Glutamatergic neuron (in vitro differentiated cells): ENCODE measurements around the gene CBY1. TPM values are rescaled to one million over a fixed set of nuclear protein-coding genes. Genes with fewer than 3 reads are reported as not detected.
A peak's percentile ranks its signal among the peaks of the same experiment; 100 is the strongest.

Experiments
- DNase-seq: peaks from one replicate; pipeline ENCODE4 v3.0.0; 2022
- H3K27ac Mint-ChIP-seq: one replicate; pipeline ENCODE4 v1.8.0; 2020; ENCODE audit warnings: mild to moderate bottlenecking, mixed read lengths, inconsistent platforms; ENCODE audit not compliant: unreplicated experiment
- H3K27me3 Mint-ChIP-seq: one replicate; pipeline ENCODE4 v1.8.0; 2020; ENCODE audit warnings: mild to moderate bottlenecking, moderate library complexity, mixed read lengths, inconsistent platforms; ENCODE audit not compliant: unreplicated experiment
- H3K36me3 Mint-ChIP-seq: one replicate; pipeline ENCODE4 v1.8.0; 2020; ENCODE audit warnings: mild to moderate bottlenecking, mixed read lengths, inconsistent platforms; ENCODE audit not compliant: unreplicated experiment
- H3K4me1 Mint-ChIP-seq: one replicate; pipeline ENCODE4 v1.8.0; 2020; ENCODE audit warnings: mild to moderate bottlenecking, low read depth, mixed read lengths, inconsistent platforms; ENCODE audit not compliant: unreplicated experiment
- H3K4me3 Mint-ChIP-seq: one replicate; pipeline ENCODE4 v1.8.0; 2020; ENCODE audit warnings: mild to moderate bottlenecking, mixed read lengths, inconsistent platforms; ENCODE audit not compliant: unreplicated experiment
- H3K9me3 Mint-ChIP-seq: one replicate; pipeline ENCODE4 v1.8.0; 2020; ENCODE audit warnings: mild to moderate bottlenecking, moderate library complexity, mixed read lengths, inconsistent platforms; ENCODE audit not compliant: unreplicated experiment
- total RNA-seq: library from RNA; stranded (reverse); fragmentation: NEBNext Ultra II Directional; extraction: Animal tissue kit (Norgen Biotek cat#: 25700); gene quantifications from one replicate; pipeline ENCODE4 v1.2.1, GENCODE V29; 2021; ENCODE audit not compliant: unreplicated experiment
- TF ChIP-seq, protein P1 (sequence below): fragments of 200-600 bp; sonication (generic); IDR thresholded peaks from one replicate; pipeline ENCODE4 v1.5.0; 2021; ENCODE audit not compliant: partially characterized antibody, unreplicated experiment

Gene CBY1
- total RNA-seq, 1 donor from 2014 or later = 34.9 TPM

DNA sequence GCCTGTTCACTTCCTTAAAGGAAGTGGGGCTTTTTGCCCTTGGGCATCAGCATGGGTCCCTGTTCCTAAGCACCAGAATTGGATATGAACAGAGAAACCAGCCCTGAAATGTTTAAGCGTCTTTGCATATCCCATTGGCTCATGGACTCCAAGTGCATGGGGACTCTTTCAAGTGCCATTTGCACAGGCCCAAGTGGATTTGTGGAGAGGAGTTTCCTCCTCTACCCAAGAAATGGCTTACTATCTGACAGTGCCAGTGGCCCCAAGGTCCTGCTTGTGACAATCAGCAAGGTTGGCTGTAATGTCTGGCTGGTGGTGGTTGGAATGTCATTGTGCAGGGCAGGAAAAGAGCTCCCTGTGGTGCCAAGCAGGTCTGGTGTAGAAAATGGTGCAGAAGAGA is 29.3 kb downstream of the CBY1 start:
- Mint-ChIP-seq H3K27me3 (peaks cover 2% of the 10 kb centered on the region), H3K4me1 (peaks cover 8% of the 10 kb centered on the region), H3K27ac (no peak overlapping the region), H3K4me3 (no peak overlapping the region), H3K36me3 (peaks cover 7% of the 10 kb centered on the region), H3K9me3 (peaks cover 9% of the 10 kb centered on the region)
- DNase-seq = no peak
- TF ChIP-seq, protein P1, sequence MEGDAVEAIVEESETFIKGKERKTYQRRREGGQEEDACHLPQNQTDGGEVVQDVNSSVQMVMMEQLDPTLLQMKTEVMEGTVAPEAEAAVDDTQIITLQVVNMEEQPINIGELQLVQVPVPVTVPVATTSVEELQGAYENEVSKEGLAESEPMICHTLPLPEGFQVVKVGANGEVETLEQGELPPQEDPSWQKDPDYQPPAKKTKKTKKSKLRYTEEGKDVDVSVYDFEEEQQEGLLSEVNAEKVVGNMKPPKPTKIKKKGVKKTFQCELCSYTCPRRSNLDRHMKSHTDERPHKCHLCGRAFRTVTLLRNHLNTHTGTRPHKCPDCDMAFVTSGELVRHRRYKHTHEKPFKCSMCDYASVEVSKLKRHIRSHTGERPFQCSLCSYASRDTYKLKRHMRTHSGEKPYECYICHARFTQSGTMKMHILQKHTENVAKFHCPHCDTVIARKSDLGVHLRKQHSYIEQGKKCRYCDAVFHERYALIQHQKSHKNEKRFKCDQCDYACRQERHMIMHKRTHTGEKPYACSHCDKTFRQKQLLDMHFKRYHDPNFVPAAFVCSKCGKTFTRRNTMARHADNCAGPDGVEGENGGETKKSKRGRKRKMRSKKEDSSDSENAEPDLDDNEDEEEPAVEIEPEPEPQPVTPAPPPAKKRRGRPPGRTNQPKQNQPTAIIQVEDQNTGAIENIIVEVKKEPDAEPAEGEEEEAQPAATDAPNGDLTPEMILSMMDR = no peak

DNA sequence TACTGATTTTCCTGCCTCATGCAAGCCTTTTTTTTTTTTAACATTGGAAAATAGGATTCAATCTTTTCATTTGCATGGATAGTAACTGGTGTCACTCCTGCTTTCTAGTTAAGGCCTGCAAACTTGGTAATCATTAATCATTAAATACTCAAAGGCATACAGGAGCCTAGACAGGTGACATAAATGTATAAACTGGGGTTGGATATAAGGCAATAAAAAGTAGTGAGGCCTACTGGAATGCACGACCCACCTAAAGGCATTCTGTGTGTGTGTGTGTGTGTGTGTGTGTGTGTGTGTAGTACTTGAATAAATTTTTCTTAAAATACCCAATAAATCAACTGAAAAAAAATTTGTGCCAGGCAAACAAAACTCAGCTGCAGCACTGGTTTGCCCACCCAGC is 33.2 kb downstream of the CBY1 start:
- H3K9me3 Mint-ChIP-seq = no peaks in the 10 kb centered on the region
- H3K36me3 Mint-ChIP-seq = peaks cover 7% of the 10 kb centered on the region
- peaks cover 2% of the 10 kb centered on the region for H3K27me3 Mint-ChIP-seq
- no peak for DNase-seq
- no peak overlapping the region for H3K27ac Mint-ChIP-seq
- TF ChIP-seq, protein P1 = no peak
- H3K4me3 Mint-ChIP-seq = no peak overlapping the region
- no peaks in the 10 kb centered on the region for H3K4me1 Mint-ChIP-seq

DNA sequence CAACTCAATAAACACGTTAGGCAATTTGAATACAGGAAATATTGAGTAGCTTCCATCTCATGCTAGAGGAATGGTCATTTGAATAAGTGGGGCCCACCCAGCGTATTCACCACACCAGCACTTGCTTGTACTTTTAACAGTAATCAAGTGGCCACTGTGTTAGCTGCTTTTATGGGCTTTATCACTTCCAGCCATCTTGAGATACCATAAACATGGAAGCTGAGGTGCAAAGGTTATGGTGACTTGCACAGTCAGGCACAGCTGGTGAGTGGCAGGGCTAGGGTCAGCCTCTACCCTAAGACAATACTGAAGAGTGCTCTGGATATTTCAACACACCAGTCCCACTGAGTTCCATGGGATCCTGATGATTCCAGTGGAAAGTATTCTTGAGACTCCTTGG is 37.6 kb downstream of the CBY1 start:
- TF ChIP-seq, protein P1 = no peak
- no peaks in the 10 kb centered on the region for H3K9me3 Mint-ChIP-seq
- peaks cover 22% of the 10 kb centered on the region for H3K4me1 Mint-ChIP-seq
- H3K27ac Mint-ChIP-seq = no peak overlapping the region
- no peak for DNase-seq
- peaks cover 7% of the 10 kb centered on the region for H3K36me3 Mint-ChIP-seq
- H3K27me3 Mint-ChIP-seq = peaks cover 2% of the 10 kb centered on the region
- no peak overlapping the region for H3K4me3 Mint-ChIP-seq

DNA sequence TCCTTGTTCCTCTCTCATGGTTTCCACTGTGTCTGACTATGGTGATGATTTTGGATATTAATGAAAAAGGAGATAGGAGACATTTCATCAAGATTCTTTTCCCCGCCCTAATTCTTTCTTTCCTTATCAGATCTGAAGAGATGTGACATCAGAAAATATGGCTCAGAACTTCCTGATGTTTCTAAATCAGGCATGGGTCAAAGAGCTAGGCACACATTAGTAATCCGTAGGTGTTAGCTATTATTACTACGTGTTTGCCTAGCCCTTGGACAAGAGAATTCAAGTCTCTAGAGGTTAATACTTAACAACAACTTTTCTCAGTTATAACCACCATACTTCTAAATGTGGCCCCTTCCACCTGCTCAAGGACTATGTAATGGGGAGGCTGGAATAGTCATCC is 38.5 kb downstream of the CBY1 start:
- peaks cover 7% of the 10 kb centered on the region for H3K36me3 Mint-ChIP-seq
- TF ChIP-seq, protein P1 = no peak
- DNase-seq = no peak
- H3K27ac Mint-ChIP-seq = no peak overlapping the region
- peaks cover 22% of the 10 kb centered on the region for H3K4me1 Mint-ChIP-seq
- H3K9me3 Mint-ChIP-seq = peaks cover 6% of the 10 kb centered on the region
- H3K4me3 Mint-ChIP-seq = no peak overlapping the region
- peaks cover 2% of the 10 kb centered on the region for H3K27me3 Mint-ChIP-seq

DNA sequence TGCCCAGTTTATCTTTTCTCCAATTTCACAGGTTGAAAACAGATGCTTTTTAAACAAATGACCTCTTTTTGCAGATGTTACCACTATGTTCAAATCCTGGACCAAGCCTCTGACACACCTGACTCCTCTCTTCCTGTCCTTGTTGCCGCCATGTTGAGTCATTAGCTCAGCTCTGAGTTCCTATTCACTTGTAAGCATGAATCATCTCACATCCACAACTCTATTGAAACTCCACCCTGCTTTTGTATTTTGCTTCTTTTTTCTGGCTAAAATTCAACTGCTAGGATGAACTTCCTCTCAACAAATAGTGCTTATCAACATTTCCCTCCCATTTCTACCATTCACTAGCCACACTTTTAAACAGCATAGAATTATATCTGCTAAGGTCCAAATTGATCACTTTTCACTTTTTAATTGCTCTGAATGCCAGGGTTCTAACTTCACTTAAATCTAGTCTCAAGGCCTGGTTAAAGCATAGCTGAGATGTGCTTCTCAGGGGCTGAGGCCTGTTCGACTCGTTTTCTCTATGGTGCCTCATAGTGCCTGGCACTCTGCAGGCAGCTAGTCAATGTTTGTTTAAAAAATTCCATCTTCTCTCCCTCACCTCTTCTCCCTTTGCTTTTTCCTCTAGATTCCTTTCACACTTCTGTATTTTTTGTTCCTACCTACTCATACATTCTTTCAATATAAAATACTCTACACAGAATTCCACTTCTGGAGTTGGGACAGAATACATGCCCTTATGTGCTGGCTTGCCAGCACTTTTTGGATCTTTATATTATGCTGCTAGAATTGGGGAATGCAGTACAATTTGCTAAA is 40.4 kb downstream of the CBY1 start:
- Mint-ChIP-seq H3K4me3 (peak overlapping the region; percentile 92), H3K27ac (peak overlapping the region; percentile 4), H3K4me1 (peaks cover 22% of the 10 kb centered on the region), H3K9me3 (peaks cover 17% of the 10 kb centered on the region), H3K27me3 (peaks cover 10% of the 10 kb centered on the region), H3K36me3 (peaks cover under 1% of the 10 kb centered on the region)
- TF ChIP-seq, protein P1 = no peak
- no peak for DNase-seq
